Ramos (cell line): ENCODE results near the gene TGFBR2.

ENCODE experiments used
- in situ Hi-C: fragments of 300-500 bp; cut with MboI; formaldehyde crosslinking; loops from one replicate; pipeline ENCODE4 v1.14.3; 2022; ENCODE audit warnings: low sequenced_read_pairs; ENCODE audit not compliant: unreplicated experiment

Gene TGFBR2

GRCh38 chr3:30630238-30631030 lies 24.0 kb downstream of the TGFBR2 start:
- in situ Hi-C loops = no loop called here

- in situ Hi-C loops = no loop called here
Observed at GRCh38 chr3:30631243-30631904, 25.0 kb downstream of the TGFBR2 start.

GRCh38 chr3:30632065-30632464 lies 25.7 kb downstream of the TGFBR2 start:
- in situ Hi-C loops = no loop called here

GRCh38 chr3:30632521-30632920 lies 26.1 kb downstream of the TGFBR2 start:
- in situ Hi-C loops = no loop called here

- in situ Hi-C loops = no loop called here
Observed at GRCh38 chr3:30633718-30634117, 27.3 kb downstream of the TGFBR2 start.

- in situ Hi-C loops = no loop called here
Observed at GRCh38 chr3:30634761-30635735, 28.6 kb downstream of the TGFBR2 start.

GRCh38 chr3:30637310-30638219 lies 31.2 kb downstream of the TGFBR2 start:
- in situ Hi-C loops = no loop called here

- in situ Hi-C loops = no loop called here
Observed at GRCh38 chr3:30638685-30639412, 32.4 kb downstream of the TGFBR2 start.

- in situ Hi-C loops = no loop called here
Observed at GRCh38 chr3:30639937-30640336, 33.5 kb downstream of the TGFBR2 start.

- in situ Hi-C loops = no loop called here
Observed at GRCh38 chr3:30640851-30641250, 34.5 kb downstream of the TGFBR2 start.

GRCh38 chr3:30641416-30642251 lies 35.2 kb downstream of the TGFBR2 start:
- in situ Hi-C loops = no loop called here

GRCh38 chr3:30642849-30643361 lies 36.5 kb downstream of the TGFBR2 start:
- in situ Hi-C loops = no loop called here

- in situ Hi-C loops = no loop called here
Observed at GRCh38 chr3:30643763-30644462, 37.5 kb downstream of the TGFBR2 start.

GRCh38 chr3:30644615-30645014 lies 38.2 kb downstream of the TGFBR2 start:
- in situ Hi-C loops = no loop called here

GRCh38 chr3:30645077-30645476 lies 38.7 kb downstream of the TGFBR2 start:
- in situ Hi-C loops = no loop called here

GRCh38 chr3:30646181-30646876 lies 39.9 kb downstream of the TGFBR2 start:
- in situ Hi-C loops = no loop called here
